B cell (primary cell): Measurements from ENCODE around the gene FXR1. TPM values are rescaled to one million over a fixed set of nuclear protein-coding genes. Genes with fewer than 3 reads are reported as not detected.

Source experiments
- ATAC-seq: fragments of 200-7000 bp; cut with Tn5 transposase; one replicate; pipeline ENCODE4 v1.10.0; 2021; ENCODE audit warnings: low read depth, mild to moderate bottlenecking, moderate number of reproducible peaks, moderate library complexity
- CTCF ChIA-PET: fragments of 350-600 bp; sonication (Branson Sonifier 250); formaldehyde crosslinking; loops from one replicate; lab custom pipeline; 2021; ENCODE audit warnings: antibody characterized with exemption, inconsistent platforms; lab: Charles Lee
- POLR2A ChIA-PET: fragments of 350-600 bp; sonication (Branson Sonifier 250); formaldehyde crosslinking; loops from one replicate; lab custom pipeline; 2021; ENCODE audit warnings: antibody characterized with exemption; lab: Charles Lee
- DNase-seq: peaks from one replicate; pipeline ENCODE4 v3.0.0; 2013
- H2AFZ ChIP-seq: 2 replicates; pipeline ENCODE4 v1.6.1; 2012; ENCODE audit warnings: mild to moderate bottlenecking, low read depth, low read length; ENCODE audit not compliant: insufficient read depth, poor library complexity, severe bottlenecking
- H3K27ac ChIP-seq, 2 donors: 1 replicate in 1 of 2; 2 replicates in 1 of 2; pipeline ENCODE4 v1.5.1; 2012 to 2013; ENCODE audit warnings: low read length in 2 of 2, mild to moderate bottlenecking in 2 of 2, moderate library complexity in 1 of 2
- H3K27me3 ChIP-seq, 4 experiments: fragments of 200-600 bp in 1 of 4; sonication (generic) in 1 of 4; replicated peaks in 1 of 4; 1 replicate in 2 of 4; 2 replicates in 2 of 4; pipeline versions ENCODE4 v1.6.1 to v1.7.0; 2013 to 2016; ENCODE audit warnings: low read length in 3 of 4, mild to moderate bottlenecking in 2 of 4, mixed read lengths in 1 of 4, moderate library complexity in 1 of 4; ENCODE audit not compliant: insufficient read depth in 4 of 4, control insufficient read depth in 3 of 4; ENCODE audit errors: control extremely low read depth in 1 of 4
- H3K36me3 ChIP-seq, 2 experiments: replicated peaks in 1 of 2; 1 replicate in 1 of 2; 2 replicates in 1 of 2; pipeline versions ENCODE4 v1.6.1 to v1.7.1; 2013; ENCODE audit warnings: low read length in 1 of 2; ENCODE audit not compliant: insufficient read depth in 2 of 2, control insufficient read depth in 1 of 2; ENCODE audit errors: control extremely low read depth in 1 of 2, extremely low read depth in 1 of 2
- H3K4me1 ChIP-seq, 2 donors: fragments of 200-600 bp in 1 of 2; sonication (generic) in 1 of 2; 1 replicate in 1 of 2; 2 replicates in 1 of 2; pipeline versions ENCODE4 v1.5.1 to v1.6.1; 2013 to 2017; ENCODE audit warnings: low read length in 2 of 2; ENCODE audit not compliant: control insufficient read depth in 2 of 2, insufficient read depth in 2 of 2
- H3K4me2 ChIP-seq: replicated peaks from 2 replicates; pipeline ENCODE3; 2012; ENCODE audit warnings: mild to moderate bottlenecking, low read depth, low read length; ENCODE audit not compliant: poor library complexity, severe bottlenecking
- H3K4me3 ChIP-seq, 5 experiments: fragments of 200-600 bp in 1 of 5; sonication (generic) in 1 of 5; 1 replicate in 3 of 5; 2 replicates in 2 of 5; pipeline versions ENCODE4 v1.5.1 to v1.7.0; 2011 to 2016; ENCODE audit warnings: low read length in 4 of 5, mild to moderate bottlenecking in 4 of 5, low read depth in 2 of 5, control low read depth in 1 of 5, moderate library complexity in 1 of 5; ENCODE audit not compliant: insufficient read depth in 1 of 5; ENCODE audit errors: control extremely low read depth in 1 of 5, extremely low read depth in 1 of 5
- H3K79me2 ChIP-seq: fragments of 200-600 bp; sonication (generic); one replicate; pipeline ENCODE4 v1.6.0; 2016; ENCODE audit warnings: low read length; ENCODE audit not compliant: control insufficient read depth, insufficient read depth
- H3K9ac ChIP-seq: fragments of 200-600 bp; sonication (generic); 2 replicates; pipeline ENCODE4 v1.6.1; 2017; ENCODE audit warnings: mild to moderate bottlenecking, low read length, moderate library complexity
- H3K9me3 ChIP-seq, 3 donors: one replicate each; pipeline versions ENCODE4 v1.6.1 to v1.7.1; 2013; ENCODE audit warnings: low read length in 2 of 3; ENCODE audit not compliant: control insufficient read depth in 2 of 3, insufficient read depth in 1 of 3; ENCODE audit errors: control extremely low read depth in 1 of 3
- H4K20me1 ChIP-seq: 2 replicates; pipeline ENCODE4 v1.6.0; 2012; ENCODE audit warnings: mild to moderate bottlenecking, low read length; ENCODE audit not compliant: insufficient read depth, control insufficient read depth, poor library complexity, severe bottlenecking
- H3K27ac Mint-ChIP-seq: one replicate; pipeline ENCODE4 v1.8.0; 2021; ENCODE audit warnings: mixed read lengths
- H3K27me3 Mint-ChIP-seq: one replicate; pipeline ENCODE4 v1.8.0; 2021; ENCODE audit warnings: mixed read lengths
- H3K4me1 Mint-ChIP-seq: one replicate; pipeline ENCODE4 v1.8.0; 2021; ENCODE audit warnings: mixed read lengths
- H3K4me3 Mint-ChIP-seq: one replicate; pipeline ENCODE4 v1.8.0; 2021; ENCODE audit warnings: mixed read lengths
- H3K9me3 Mint-ChIP-seq: one replicate; pipeline ENCODE4 v1.8.0; 2022; ENCODE audit warnings: mixed read lengths; ENCODE audit not compliant: insufficient read depth
- CTCF ChIP-seq: fragments of 200-600 bp; IDR thresholded peaks from one replicate; pipeline ENCODE4 v1.8.0; 2022; ENCODE audit warnings: antibody characterized with exemption, mild to moderate bottlenecking
- EZH2 ChIP-seq: IDR thresholded peaks from 2 replicates; pipeline ENCODE4 v1.6.1; 2012; ENCODE audit warnings: borderline replicate concordance, low read depth, mild to moderate bottlenecking, moderate library complexity, low read length; ENCODE audit not compliant: insufficient read depth, poor library complexity, severe bottlenecking
- WGBS: methylation state at CpG from one replicate; pipeline ENCODE4 v1.1.5; 2013; ENCODE audit warnings: missing lambda C conversion rate; ENCODE audit not compliant: insufficient coverage; 5-methylcytosine and 5-hydroxymethylcytosine counted together
- intact Hi-C: fragments of 100-400 bp; cut with micrococcal nuclease; formaldehyde crosslinking; loops from one replicate; pipeline ENCODE4 v1.10.0; 2022
- polyA plus RNA-seq: library from polyadenylated mRNA; depleted of rRNA; stranded (reverse); fragments of >200 nt; gene quantifications from 2 replicates; pipeline ENCODE4 v1.2.3, GENCODE V29; 2012
- total RNA-seq, 2 donors: library from RNA; stranded (reverse); fragments of 120-200 nt in 1 of 2; gene quantifications; 1 replicate in 1 of 2; 2 replicates in 1 of 2; pipeline versions ENCODE4 v1.2.3 to v1.2.4, GENCODE V29; 2013 to 2022

FXR1 gene
- total and polyA plus RNA-seq, 2 donors (not counting 1 experiment from before 2014, with no cell fraction given): 43.4 to 144 TPM

GRCh38 chr3:180961552-180961951 is 49.1 kb downstream of the FXR1 start:
- no peak for ATAC-seq
- H3K4me2 ChIP-seq: no peak overlapping the region
- TF ChIP-seq CTCF (no peak), EZH2 (no peak)
- ChIA-PET CTCF (no interaction called here), POLR2A (no interaction called here)
- H3K4me3 ChIP-seq: no peak overlapping the region
- no peaks in the 10 kb centered on the region for H4K20me1 ChIP-seq
- Mint-ChIP-seq H3K4me3 (no peak overlapping the region), H3K4me1 (peaks cover 2% of the 10 kb centered on the region), H3K27ac (no peak overlapping the region), H3K27me3 (no peaks in the 10 kb centered on the region), H3K9me3 (no peaks in the 10 kb centered on the region)
- no peaks in the 10 kb centered on the region for H3K27me3 ChIP-seq
- no peak overlapping the region for H3K27ac ChIP-seq
- WGBS: no CpG with 5 or more reads among the region's 1 CpG
- no peaks in the 10 kb centered on the region for H3K9me3 ChIP-seq
- intact Hi-C loops: no loop called here
- H3K36me3 ChIP-seq: peaks cover 11 to 67% of the 10 kb centered on the region in 2 experiments
- no peak for DNase-seq
- H3K9ac ChIP-seq: no peak overlapping the region
- no peak overlapping the region for H2AFZ ChIP-seq
- no peaks in the 10 kb centered on the region for H3K79me2 ChIP-seq
- H3K4me1 ChIP-seq: no peaks in the 10 kb centered on the region

GRCh38 chr3:180962530-180962929 is 50.1 kb downstream of the FXR1 start:
- no peak for ATAC-seq
- H3K9me3 ChIP-seq: no peaks in the 10 kb centered on the region
- no peaks in the 10 kb centered on the region for H3K9me3 Mint-ChIP-seq

More at GRCh38 chr3:180962530-180962929, 50.1 kb downstream of the FXR1 start:
- ChIA-PET CTCF (interaction anchor here (0.9 kb wide), 1 partner anchor 10 kb away, joined by 3 read pairs; no protein-coding TSS in a partner anchor), POLR2A (no interaction called here)
- WGBS: 100% methylated on average over 1 of the region's 1 CpG
- no peaks in the 10 kb centered on the region for H3K27me3 ChIP-seq
- H2AFZ ChIP-seq: no peak overlapping the region
- no peak overlapping the region for H3K4me2 ChIP-seq
- H3K4me1 Mint-ChIP-seq: peaks cover 2% of the 10 kb centered on the region
- H3K79me2 ChIP-seq: no peaks in the 10 kb centered on the region
- no peak for DNase-seq
- H3K4me3 Mint-ChIP-seq: no peak overlapping the region
- intact Hi-C loops: no loop called here
- no peaks in the 10 kb centered on the region for H3K27me3 Mint-ChIP-seq
- no peak overlapping the region for H3K9ac ChIP-seq
- H3K36me3 ChIP-seq: peaks cover 9 to 65% of the 10 kb centered on the region in 2 experiments
- H4K20me1 ChIP-seq: no peaks in the 10 kb centered on the region
- no peak overlapping the region for H3K4me3 ChIP-seq
- TF ChIP-seq CTCF (no peak), EZH2 (no peak)
- no peaks in the 10 kb centered on the region for H3K4me1 ChIP-seq
- H3K27ac Mint-ChIP-seq: no peak overlapping the region
- H3K27ac ChIP-seq: no peak overlapping the region
